Lung microvascular endothelial cell (primary cell): ENCODE measurements around the gene SRP72. TPM values are rescaled to one million over a fixed set of nuclear protein-coding genes. Genes with fewer than 3 reads are reported as not detected.

Source experiments
- DNase-seq, 2 donors: peaks; one replicate each; pipeline versions ENCODE4 v3.0.0 to v3.0.0-alpha.2; 2010; ENCODE audit warnings: low read depth in 2 of 2
- total RNA-seq: library from RNA; depleted of rRNA; stranded (reverse); fragments of >200 nt; gene quantifications from 2 replicates; pipeline ENCODE4 v1.2.1, GENCODE V29; 2014

The SRP72 gene
- total RNA-seq, 1 donor from 2014 or later: 69.0 TPM

DNA sequence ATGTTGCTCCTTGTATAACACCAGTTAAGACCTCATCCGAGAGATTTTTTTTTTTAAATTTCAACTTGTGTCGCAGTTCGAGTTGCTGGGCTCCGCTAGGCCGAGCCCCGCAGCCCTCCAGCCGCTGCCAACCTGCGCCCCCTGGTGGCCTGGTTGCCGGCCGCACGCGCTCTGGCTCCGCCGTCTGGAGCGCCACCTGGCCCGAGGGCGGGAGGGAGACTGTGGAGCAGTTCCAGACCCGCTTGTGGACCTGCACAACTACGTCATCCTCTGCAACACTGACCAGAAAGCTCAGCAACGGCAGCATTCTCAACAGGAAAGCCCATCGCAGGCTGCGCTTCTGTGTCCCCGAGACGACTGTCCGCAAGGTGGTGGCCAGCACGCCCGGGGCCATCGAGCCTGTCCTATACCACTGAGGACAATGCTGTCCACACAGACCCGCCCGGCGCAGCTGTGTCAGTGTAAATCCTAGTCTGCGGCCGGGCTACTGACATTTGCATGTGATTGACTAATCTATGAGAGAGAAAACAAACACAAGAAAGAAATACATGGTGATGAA lies 77.2 kb downstream of the SRP72 start:
- DNase-seq: peak; percentile 82 to 86

DNA sequence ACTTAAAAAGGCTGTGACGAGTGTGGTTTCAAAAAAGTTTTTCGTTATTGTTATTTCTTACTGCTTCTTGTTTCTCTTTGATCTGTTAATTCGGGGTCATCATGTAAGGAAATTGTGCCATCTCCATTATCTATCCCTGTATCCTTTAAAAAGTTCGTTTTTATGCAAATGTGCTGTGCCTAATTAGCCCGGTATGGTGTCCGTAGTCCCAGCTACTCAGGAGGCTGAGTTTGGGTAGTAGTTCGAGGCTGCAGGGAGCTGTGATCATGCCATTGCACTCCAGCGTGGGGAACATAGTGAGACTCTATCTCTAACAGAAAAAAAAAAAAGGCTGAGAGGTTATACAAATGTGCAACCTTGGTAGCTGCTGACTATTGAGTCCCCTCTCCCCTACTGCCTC lies 83.2 kb downstream of the SRP72 start:
- DNase-seq: no peak

DNA sequence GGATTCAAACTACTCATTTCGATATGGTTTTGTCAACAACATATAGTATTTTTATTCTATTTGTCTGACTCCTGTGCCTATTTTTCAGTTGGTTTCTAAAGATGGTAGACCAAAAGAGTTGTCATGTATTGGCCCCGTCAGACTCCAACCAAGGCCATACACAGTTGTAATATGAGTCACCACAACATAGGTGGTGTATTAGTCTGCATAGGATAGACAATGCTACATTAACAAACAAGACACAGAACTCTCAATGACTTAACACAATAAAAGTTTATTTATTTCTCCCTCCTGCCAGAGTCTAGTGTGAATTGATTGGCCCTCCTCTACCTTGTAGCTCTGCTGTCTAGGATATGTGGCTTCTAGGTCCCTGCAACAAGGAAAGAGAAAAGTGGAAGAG lies 84.1 kb downstream of the SRP72 start:
- DNase-seq: no peak

- DNase-seq: no peak
These were observed 84.9 kb downstream of the SRP72 start for GRCh38 chr4:56552273-56552672.

Other genes starting within 250 kb of the SRP72 start
- gene AASDH, start 80.1 kb upstream of the SRP72 start, total RNA-seq: 6.5 and 8.9 TPM in 2 replicates
- 8.9 and 10.5 TPM in 2 replicates for gene PPAT, start 32.0 kb upstream of the SRP72 start, total RNA-seq
- gene PAICS, start 31.4 kb upstream of the SRP72 start, total RNA-seq: 11.5 and 15.9 TPM in 2 replicates
- not detected in 2 replicates for gene ARL9, start 38.2 kb downstream of the SRP72 start, total RNA-seq
- 1.2 and 1.7 TPM in 2 replicates for gene HOPX, start 213.7 kb downstream of the SRP72 start, total RNA-seq